Activated naive CD8-positive, alpha-beta T cell treated with anti-CD3 and anti-CD28 coated beads, Interleukin-2, amount 10 ng/mL, durations not matched to agents 7 days and 5 days (primary cell): ENCODE results near the gene AKAP8L. TPM values are rescaled to one million over a fixed set of nuclear protein-coding genes. Genes with fewer than 3 reads are reported as not detected.

Source experiments
- ATAC-seq: fragments of 150-1000 bp; cut with Tn5 transposase; one replicate; pipeline ENCODE4 v1.10.0; 2021; ENCODE audit warnings: low read depth, moderate library complexity
- POLR2A ChIA-PET: fragments of 350-600 bp; sonication (Branson Sonifier 250); formaldehyde crosslinking; loops from one replicate; lab custom pipeline; 2021; ENCODE audit warnings: antibody characterized with exemption; lab: Charles Lee
- DNase-seq: peaks from one replicate; pipeline ENCODE4 v3.0.0; 2021
- H3K27ac Mint-ChIP-seq: one replicate; pipeline ENCODE4 v1.8.0; 2022; ENCODE audit warnings: mild to moderate bottlenecking, mixed read lengths
- H3K27me3 Mint-ChIP-seq: one replicate; pipeline ENCODE4 v1.8.0; 2022; ENCODE audit warnings: mild to moderate bottlenecking, moderate library complexity, mixed read lengths
- H3K36me3 Mint-ChIP-seq: one replicate; pipeline ENCODE4 v1.8.0; 2021; ENCODE audit warnings: mild to moderate bottlenecking, mixed read lengths
- H3K4me1 Mint-ChIP-seq: one replicate; pipeline ENCODE4 v1.8.0; 2021; ENCODE audit warnings: mixed read lengths
- H3K4me3 Mint-ChIP-seq: one replicate; pipeline ENCODE4 v1.8.0; 2022; ENCODE audit warnings: mild to moderate bottlenecking, moderate library complexity, mixed read lengths
- H3K9me3 Mint-ChIP-seq: one replicate; pipeline ENCODE4 v1.8.0; 2021; ENCODE audit warnings: mixed read lengths
- total RNA-seq, 2 experiments: library from RNA; stranded (reverse); gene quantifications; one replicate each; pipeline ENCODE4 v1.2.3, GENCODE V29; 2021

The AKAP8L gene
- total RNA-seq, 2 experiments from 2014 or later: 146 to 149 TPM

- H3K27me3 Mint-ChIP-seq: no peaks in the 10 kb centered on the region
- ATAC-seq: no peak
- no peaks in the 10 kb centered on the region for H3K9me3 Mint-ChIP-seq
- POLR2A ChIA-PET: interaction anchor here (1.5 kb wide), 2 partner anchors 9 to 12 kb away, joined by 3 to 5 read pairs; no protein-coding TSS in a partner anchor
- H3K27ac Mint-ChIP-seq: no peak overlapping the region
- peaks cover under 1% of the 10 kb centered on the region for H3K36me3 Mint-ChIP-seq
- H3K4me3 Mint-ChIP-seq: no peak overlapping the region
- no peak for DNase-seq
- peaks cover 10% of the 10 kb centered on the region for H3K4me1 Mint-ChIP-seq
Observed at GRCh38 chr19:15445227-15445605, 26.4 kb upstream of the AKAP8L start.

GRCh38 chr19:15444505-15445226 lies 25.9 kb upstream of the AKAP8L start:
- no peaks in the 10 kb centered on the region for H3K36me3 Mint-ChIP-seq
- H3K4me1 Mint-ChIP-seq: peaks cover 8% of the 10 kb centered on the region
- H3K4me3 Mint-ChIP-seq: no peak overlapping the region
- no peaks in the 10 kb centered on the region for H3K9me3 Mint-ChIP-seq
- H3K27me3 Mint-ChIP-seq: no peaks in the 10 kb centered on the region
- DNase-seq (no peak), ATAC-seq (no peak)
- no peak overlapping the region for H3K27ac Mint-ChIP-seq
- POLR2A ChIA-PET: interaction anchor here (1.5 kb wide), 1 partner anchor 12 kb away, joined by 5 read pairs; no protein-coding TSS in a partner anchor

GRCh38 chr19:15443838-15444237 lies 25.1 kb upstream of the AKAP8L start:
- POLR2A ChIA-PET: interaction anchor here (1.5 kb wide), 1 partner anchor 11 kb away, joined by 5 read pairs; no protein-coding TSS in a partner anchor
- no peak for DNase-seq
- no peak for ATAC-seq
- peaks cover 7% of the 10 kb centered on the region for H3K4me1 Mint-ChIP-seq
- no peaks in the 10 kb centered on the region for H3K36me3 Mint-ChIP-seq
- H3K4me3 Mint-ChIP-seq: no peak overlapping the region
- H3K9me3 Mint-ChIP-seq: no peaks in the 10 kb centered on the region
- H3K27me3 Mint-ChIP-seq: no peaks in the 10 kb centered on the region
- no peak overlapping the region for H3K27ac Mint-ChIP-seq

GRCh38 chr19:15443325-15443724 lies 24.5 kb upstream of the AKAP8L start:
- ATAC-seq: no peak
- no peaks in the 10 kb centered on the region for H3K36me3 Mint-ChIP-seq
- H3K4me3 Mint-ChIP-seq: no peak overlapping the region
- peaks cover 2% of the 10 kb centered on the region for H3K4me1 Mint-ChIP-seq
- no peaks in the 10 kb centered on the region for H3K9me3 Mint-ChIP-seq
- no peaks in the 10 kb centered on the region for H3K27me3 Mint-ChIP-seq
- DNase-seq: no peak
- POLR2A ChIA-PET: no interaction called here
- no peak overlapping the region for H3K27ac Mint-ChIP-seq

- H3K27ac Mint-ChIP-seq: no peak overlapping the region
- no peaks in the 10 kb centered on the region for H3K36me3 Mint-ChIP-seq
- H3K27me3 Mint-ChIP-seq: no peaks in the 10 kb centered on the region
- no peak overlapping the region for H3K4me3 Mint-ChIP-seq
- no peaks in the 10 kb centered on the region for H3K9me3 Mint-ChIP-seq
- ATAC-seq (no peak), DNase-seq (no peak)
- H3K4me1 Mint-ChIP-seq: peaks cover under 1% of the 10 kb centered on the region
- POLR2A ChIA-PET: interaction anchor here (0.9 kb wide), 1 partner anchor 23 kb away, joined by 4 read pairs; no protein-coding TSS in a partner anchor
Observed at GRCh38 chr19:15442142-15442920, 23.5 kb upstream of the AKAP8L start.

GRCh38 chr19:15441317-15441716 lies 22.5 kb upstream of the AKAP8L start:
- ATAC-seq: no peak

GRCh38 chr19:15439821-15440641 lies 21.2 kb upstream of the AKAP8L start:
- DNase-seq (no peak), ATAC-seq (no peak)
- Mint-ChIP-seq H3K36me3 (peaks cover 2% of the 10 kb centered on the region), H3K9me3 (no peaks in the 10 kb centered on the region), H3K4me1 (peaks cover 2% of the 10 kb centered on the region), H3K27ac (no peak overlapping the region), H3K27me3 (no peaks in the 10 kb centered on the region), H3K4me3 (no peak overlapping the region)
- POLR2A ChIA-PET: interaction anchor here (0.9 kb wide), 1 partner anchor 114 kb away, joined by 3 read pairs; no protein-coding TSS in a partner anchor

More at GRCh38 chr19:15441317-15441716, 22.5 kb upstream of the AKAP8L start:
- Mint-ChIP-seq H3K27me3 (no peaks in the 10 kb centered on the region), H3K27ac (no peak overlapping the region), H3K36me3 (peaks cover under 1% of the 10 kb centered on the region), H3K4me1 (peaks cover 1% of the 10 kb centered on the region), H3K4me3 (no peak overlapping the region), H3K9me3 (no peaks in the 10 kb centered on the region)
- POLR2A ChIA-PET: interaction anchor here (0.7 kb wide), 1 partner anchor 8 kb away, joined by 3 read pairs; no protein-coding TSS in a partner anchor
- no peak for DNase-seq

- Mint-ChIP-seq H3K27ac (no peak overlapping the region), H3K27me3 (no peaks in the 10 kb centered on the region), H3K4me3 (no peak overlapping the region), H3K36me3 (peaks cover 2% of the 10 kb centered on the region), H3K4me1 (peaks cover 2% of the 10 kb centered on the region), H3K9me3 (no peaks in the 10 kb centered on the region)
- DNase-seq (no peak), ATAC-seq (no peak)
- POLR2A ChIA-PET: interaction anchor here (0.6 to 0.9 kb wide), 2 partner anchors 91 to 115 kb away, joined by 3 to 6 read pairs; no protein-coding TSS in a partner anchor
Observed at GRCh38 chr19:15439078-15439799, 20.5 kb upstream of the AKAP8L start.

- Mint-ChIP-seq H3K27ac (no peak overlapping the region), H3K4me1 (peaks cover 2% of the 10 kb centered on the region), H3K27me3 (no peaks in the 10 kb centered on the region), H3K9me3 (no peaks in the 10 kb centered on the region), H3K4me3 (no peak overlapping the region), H3K36me3 (peaks cover 2% of the 10 kb centered on the region)
- ATAC-seq (no peak), DNase-seq (no peak)
- POLR2A ChIA-PET: no interaction called here
Observed at GRCh38 chr19:15438577-15438976, 19.8 kb upstream of the AKAP8L start.

GRCh38 chr19:15438124-15438496 lies 19.3 kb upstream of the AKAP8L start:
- H3K4me1 Mint-ChIP-seq: peaks cover 7% of the 10 kb centered on the region
- H3K9me3 Mint-ChIP-seq: no peaks in the 10 kb centered on the region
- ATAC-seq (no peak), DNase-seq (no peak)
- peaks cover 2% of the 10 kb centered on the region for H3K36me3 Mint-ChIP-seq
- no peak overlapping the region for H3K4me3 Mint-ChIP-seq
- H3K27me3 Mint-ChIP-seq: no peaks in the 10 kb centered on the region
- POLR2A ChIA-PET: no interaction called here
- H3K27ac Mint-ChIP-seq: no peak overlapping the region

- DNase-seq (no peak), ATAC-seq (no peak)
- H3K27ac Mint-ChIP-seq: no peak overlapping the region
- no peaks in the 10 kb centered on the region for H3K9me3 Mint-ChIP-seq
- peaks cover 4% of the 10 kb centered on the region for H3K36me3 Mint-ChIP-seq
- H3K27me3 Mint-ChIP-seq: no peaks in the 10 kb centered on the region
- no peak overlapping the region for H3K4me3 Mint-ChIP-seq
- POLR2A ChIA-PET: no interaction called here
- peaks cover 8% of the 10 kb centered on the region for H3K4me1 Mint-ChIP-seq
Observed at GRCh38 chr19:15437355-15438123, 18.8 kb upstream of the AKAP8L start.

- POLR2A ChIA-PET: interaction anchor here (1.8 kb wide), 1 partner anchor 13 kb away, joined by 4 read pairs; the partner anchor contains the start of gene WIZ
- ATAC-seq: no peak
Observed at GRCh38 chr19:15436826-15437110, 18.0 kb upstream of the AKAP8L start.

More at GRCh38 chr19:15436826-15437110, 18.0 kb upstream of the AKAP8L start:
- Mint-ChIP-seq H3K36me3 (peaks cover 5% of the 10 kb centered on the region), H3K27ac (no peak overlapping the region), H3K27me3 (no peaks in the 10 kb centered on the region), H3K4me1 (peaks cover 10% of the 10 kb centered on the region), H3K9me3 (no peaks in the 10 kb centered on the region), H3K4me3 (no peak overlapping the region)
- DNase-seq: no peak
